NCI-H526 (cell line): ENCODE data around the gene PCDH15.

Experiments used
- DNase-seq, 2 experiments: peaks; one replicate each; lab custom pipeline; 2025; lab: John Stamatoyannopoulos, UW

The PCDH15 gene

DNA sequence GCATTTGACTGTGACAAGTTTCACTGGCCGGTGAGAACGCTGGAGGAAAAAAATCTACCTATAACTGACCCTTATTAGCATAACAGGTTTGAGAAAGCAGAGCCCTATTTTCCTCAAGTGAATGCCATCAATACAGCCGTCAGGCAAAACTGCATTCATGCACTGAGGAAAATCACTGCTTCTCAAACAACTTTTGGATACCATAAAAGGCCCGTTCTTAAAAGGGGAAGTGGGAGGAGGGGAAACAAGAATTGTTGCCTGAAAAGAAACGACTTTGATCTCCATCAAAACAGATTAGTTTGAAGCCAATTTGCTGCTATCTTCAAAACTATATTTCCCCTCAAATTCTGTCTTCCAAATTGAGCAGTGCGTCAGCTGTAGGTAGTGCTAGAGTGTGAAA lies 670.6 kb downstream of the PCDH15 start:
- DNase-seq: no peak

DNA sequence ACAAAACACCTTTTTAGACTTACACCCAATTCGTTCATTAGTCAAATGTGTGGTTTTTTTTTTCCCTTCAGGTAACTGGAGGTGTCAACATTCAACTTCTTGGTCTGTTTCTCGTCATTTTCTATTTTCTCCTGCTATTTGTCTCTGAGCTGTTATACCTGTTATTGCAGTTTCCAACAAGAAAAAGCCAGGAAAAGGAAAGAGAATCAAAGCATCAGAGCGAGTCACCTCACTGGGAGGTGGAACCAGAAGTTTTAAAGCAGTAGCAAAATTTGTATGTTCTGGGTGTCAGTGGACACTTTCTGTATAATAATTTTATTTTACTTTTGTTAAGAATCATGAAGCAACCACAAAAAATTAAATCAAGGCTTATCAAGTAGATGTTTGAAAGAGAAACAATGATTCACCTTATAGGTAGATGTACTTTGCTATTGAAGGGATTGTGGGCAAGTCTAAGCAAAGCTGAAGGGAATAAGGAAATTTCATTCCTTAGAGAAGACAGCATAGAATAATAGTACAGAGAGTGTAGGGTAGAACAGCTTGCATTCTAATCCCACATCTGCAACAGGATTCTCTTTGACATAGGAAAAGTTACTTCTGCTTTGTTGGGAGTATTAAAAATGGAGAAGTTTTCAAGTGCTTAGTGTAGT lies 675.8 kb downstream of the PCDH15 start:
- no peak for DNase-seq

DNA sequence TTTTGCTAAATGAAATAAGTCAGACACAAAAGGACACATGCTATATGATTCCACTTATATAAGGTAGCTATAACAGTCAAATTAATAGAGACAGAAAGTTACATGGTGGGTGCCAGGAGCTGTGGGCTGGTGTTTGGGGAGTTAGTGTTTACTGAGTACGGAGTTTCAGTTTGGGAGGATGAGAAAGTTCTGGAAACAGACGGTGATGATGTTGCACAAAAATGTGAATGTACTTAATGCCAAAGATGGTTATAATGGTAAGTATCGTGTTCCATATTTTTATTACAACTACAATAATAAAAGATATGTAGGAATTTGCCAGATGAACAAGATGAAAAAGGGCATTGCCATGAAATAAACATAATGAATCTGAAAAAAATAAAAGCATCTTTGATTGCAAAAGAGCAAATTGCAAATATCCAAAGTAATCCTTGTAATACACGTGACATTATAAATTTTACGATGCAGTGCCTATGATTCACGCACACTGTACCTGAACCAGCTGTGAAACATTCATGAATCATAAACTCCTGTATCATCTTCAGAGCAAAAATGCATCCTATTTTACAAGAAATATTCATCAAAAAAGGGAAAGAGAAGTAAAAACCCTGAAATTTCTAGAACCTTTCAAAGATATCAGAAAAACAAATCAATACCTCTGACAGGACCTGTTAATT lies 676.7 kb downstream of the PCDH15 start:
- no peak for DNase-seq

DNA sequence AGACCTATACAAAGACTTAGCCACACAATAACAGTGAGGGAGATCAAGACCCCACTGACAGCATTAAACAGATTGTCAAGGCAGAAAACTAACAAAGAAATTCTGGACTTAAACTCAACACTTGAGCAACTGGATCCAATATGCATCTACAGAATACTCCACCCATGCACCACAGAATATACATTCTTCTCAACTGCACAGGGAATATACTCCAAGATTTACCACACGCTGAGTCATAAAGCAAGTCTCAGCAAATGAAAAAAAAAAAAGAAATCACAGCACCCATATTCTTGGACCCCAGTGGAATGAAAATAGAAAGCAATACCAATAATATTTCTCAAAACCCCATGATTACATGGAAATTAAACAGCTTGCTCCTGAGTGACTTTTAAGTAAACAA lies 680.2 kb downstream of the PCDH15 start:
- no peak for DNase-seq

DNA sequence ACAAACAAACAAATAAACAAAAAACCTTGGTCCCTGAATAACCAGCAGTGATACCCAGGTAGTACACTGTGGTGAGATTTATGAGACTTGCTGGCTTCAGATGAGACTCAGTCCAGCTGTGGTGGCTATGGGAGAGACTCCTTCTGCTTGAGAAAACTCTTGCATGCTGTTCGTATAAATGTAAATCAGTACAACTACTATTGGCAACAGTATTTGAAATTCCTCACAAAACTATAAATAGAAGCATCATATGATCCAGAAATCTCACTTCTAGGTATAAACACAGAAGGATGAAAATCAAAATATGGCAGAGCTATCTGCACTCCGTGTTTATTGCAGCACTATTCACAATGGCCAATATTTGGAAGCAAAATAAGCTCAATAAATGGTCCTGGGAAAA lies 692.1 kb downstream of the PCDH15 start:
- DNase-seq: no peak

DNA sequence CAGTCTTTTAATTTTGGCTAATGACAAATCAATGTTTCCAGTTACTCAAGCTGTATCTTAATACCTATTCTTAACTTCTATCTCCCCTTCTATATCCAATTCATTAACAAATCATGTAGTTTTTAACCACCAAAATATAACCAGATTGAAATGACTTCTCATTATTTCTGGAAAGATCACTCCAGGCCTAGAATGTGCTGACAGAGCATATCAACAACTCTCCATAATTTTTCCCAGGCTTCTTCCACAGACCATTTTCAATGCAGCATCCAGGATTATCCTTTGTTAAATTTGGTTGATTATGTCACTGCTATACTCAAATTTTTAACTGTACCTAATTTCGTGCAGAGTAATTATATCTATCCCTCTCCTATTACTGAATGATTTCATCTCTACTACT lies 704.1 kb downstream of the PCDH15 start:
- no peak for DNase-seq

DNA sequence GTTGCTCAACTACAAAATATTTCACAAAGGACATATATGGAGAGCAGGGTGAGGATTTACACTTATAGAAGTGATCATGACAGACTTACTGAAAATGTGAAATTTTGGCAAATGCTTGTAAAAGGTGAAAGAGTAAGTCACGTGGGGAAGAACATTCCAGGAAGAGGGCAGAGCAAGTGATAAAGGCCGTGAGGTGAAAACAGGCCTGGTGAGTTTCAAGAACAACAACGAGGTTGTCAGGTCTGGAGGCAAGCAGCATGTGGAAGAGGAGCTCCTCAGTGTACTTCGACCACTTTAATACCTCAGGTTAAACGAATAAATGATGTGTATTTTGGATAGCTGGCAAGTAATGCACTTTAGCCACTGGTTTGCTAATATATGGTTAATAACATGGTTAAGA lies 706.7 kb downstream of the PCDH15 start:
- DNase-seq: no peak

DNA sequence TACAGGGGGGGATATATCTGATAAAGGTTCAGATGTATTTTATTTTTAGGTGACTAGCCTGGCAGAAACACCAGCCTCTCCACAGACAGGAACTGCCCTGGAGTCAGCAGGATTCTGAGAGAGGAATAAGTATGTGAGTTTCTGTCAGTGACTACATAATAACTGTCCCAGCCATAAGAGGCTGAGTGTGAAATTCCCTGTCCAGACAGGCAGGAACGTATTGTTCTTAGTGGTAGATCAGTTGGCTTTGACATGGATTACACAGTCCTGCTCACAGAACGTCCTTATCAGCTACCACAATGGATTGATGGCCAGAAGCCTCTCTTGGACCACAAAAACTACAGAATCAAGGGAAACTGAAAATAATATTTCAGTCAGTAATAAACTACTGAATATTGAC lies 709.8 kb downstream of the PCDH15 start:
- DNase-seq: no peak

DNA sequence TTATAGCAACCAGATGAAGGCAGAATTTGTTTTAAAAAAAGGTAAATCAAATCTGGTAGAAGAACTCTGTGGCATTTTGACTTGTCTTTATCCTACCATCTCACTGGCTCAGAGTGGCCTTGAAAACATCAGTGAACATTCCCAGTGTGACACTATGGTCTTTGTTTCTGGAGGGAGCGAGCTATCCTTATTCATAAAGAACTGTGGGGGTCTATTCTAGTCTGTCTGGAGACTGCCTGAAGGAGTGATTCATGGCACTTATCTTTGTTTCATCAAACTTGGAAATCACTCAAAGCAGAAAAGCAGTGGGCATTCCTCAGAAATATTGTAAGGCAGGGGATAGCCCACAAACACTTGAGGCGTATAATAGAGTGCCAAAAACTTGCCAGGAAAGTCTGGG lies 719.1 kb downstream of the PCDH15 start:
- no peak for DNase-seq

DNA sequence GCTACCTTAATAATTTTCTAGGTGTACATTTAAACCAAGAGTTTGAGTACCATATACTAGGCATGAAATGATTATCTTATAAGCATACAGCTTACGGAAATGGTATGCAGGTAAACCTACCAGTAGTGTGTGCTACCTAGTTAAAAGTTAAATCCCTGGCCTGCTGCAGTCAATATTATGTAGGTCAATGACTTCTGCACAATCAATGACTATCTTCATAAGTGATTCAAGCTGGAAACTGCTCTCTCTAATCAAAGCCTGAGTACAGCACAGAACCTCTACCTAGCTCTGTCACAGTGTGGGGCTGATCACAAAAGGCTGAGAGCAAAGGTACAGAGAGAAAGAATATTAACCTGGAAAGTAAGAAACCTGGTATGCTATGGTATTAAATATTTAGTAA lies 733.7 kb downstream of the PCDH15 start:
- DNase-seq: no peak

DNA sequence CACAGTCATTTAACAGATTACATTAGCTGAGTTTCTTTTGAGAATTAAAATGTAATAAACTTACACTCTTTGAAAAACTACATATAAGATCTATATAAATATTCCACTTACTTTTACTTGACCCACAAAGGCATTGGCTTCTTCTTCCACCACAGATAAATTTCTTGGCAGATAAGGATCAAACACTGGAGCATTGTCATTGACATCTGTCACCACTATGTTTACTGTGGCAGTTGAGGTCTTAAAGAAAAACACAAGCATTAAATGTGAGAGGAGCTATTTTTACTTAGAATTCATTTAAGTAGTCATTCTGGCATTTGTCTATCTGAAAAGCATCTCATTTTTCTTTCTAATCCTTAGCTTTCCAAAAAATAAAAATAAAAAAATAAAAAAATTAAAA lies 734.4 kb downstream of the PCDH15 start:
- DNase-seq: no peak

DNA sequence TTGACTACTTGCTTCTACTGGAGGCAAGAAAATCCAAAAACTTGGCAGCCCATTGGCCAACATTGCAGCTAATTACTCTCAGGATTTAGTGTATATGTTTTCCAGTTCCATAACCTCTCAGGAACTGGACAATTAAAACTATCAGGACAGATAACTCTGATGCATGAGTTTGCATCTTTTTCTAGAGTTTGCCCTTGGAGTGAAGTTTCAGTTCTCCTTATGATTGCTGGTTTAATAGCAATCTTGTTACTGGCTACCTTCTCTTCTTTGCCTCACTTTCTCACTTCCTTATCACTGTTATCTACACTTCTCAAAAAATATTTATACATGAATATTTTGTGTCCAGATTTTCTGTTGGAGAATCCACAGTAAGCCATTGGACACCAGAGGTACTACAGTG lies 735.9 kb downstream of the PCDH15 start:
- DNase-seq: no peak

DNA sequence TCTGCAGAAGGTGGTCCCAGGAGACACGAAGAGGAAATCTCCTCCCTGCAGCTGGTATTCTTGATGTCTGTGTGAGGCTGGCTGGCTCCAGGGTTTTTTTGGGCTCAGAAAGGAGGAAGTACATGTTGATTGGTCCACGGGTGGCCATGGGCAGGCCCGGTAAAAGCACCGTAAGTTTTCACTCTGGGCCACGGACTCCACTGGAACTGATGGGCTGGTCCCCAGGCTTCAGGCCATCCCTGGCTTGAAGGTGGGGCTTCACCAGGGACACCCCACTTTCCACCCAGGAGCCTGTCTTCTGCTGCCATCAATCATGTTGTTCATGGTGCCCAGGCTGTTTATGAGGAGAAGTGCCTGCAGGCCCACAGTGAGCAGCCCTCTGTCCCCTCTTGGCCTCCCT lies 736.8 kb downstream of the PCDH15 start:
- no peak for DNase-seq

DNA sequence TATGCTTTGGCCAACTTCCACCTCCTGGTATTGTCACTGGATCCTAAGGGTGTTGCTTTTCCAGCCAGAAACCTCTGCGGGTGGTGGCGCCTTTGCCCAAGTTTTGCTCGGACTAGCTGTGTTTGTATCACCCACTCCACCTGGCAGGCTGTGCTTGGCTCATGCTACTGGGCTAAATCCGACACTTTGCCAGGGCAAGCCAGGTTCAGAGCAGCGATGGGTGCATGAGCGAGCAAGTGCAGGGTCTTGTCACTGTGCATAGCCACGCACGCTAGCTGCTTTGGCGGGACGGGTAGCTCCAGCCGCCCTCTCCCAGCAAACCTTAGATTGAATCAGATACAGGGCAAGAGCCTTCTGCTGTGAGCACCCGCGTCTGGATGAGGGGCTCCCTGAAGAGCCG lies 737.5 kb downstream of the PCDH15 start:
- no peak for DNase-seq

DNA sequence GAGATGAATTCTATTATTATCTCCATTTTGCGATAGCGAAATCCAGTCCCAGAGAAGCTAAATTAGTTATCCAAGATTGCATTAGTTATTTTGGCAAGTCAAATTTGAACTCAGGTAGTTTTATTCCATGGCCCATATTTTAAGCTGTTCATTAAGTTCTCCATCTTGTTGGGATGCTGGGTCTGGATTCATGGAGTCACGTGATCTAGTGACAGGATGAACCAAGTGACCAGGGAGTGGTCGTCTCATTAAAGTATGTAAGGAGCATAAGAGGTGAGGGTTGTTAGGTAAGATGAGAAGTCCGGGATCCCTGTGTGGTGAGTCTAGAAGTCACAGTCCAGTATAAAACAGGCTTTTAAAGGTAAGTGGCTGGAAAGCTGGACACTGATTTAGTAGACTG lies 740.5 kb downstream of the PCDH15 start:
- DNase-seq: no peak

DNA sequence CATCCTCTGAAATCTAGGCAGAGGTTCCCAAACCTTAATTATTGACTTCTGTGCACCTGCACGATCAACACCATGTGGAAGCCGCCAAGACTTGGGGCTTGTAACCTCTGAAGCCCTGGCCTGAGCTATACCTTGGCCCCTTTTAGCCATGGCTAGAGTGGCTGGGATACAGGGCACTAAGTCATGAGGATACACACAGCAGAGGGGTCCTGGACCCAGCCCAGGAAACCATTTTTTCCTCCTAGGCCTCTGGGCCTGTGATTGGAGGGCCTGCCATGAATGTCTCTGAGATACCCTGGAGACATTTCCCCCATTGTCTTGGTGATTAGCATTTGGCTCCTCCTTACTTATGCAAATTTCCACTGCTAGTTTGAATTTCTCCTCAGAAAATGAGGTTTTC lies 743.7 kb downstream of the PCDH15 start:
- no peak for DNase-seq

DNA sequence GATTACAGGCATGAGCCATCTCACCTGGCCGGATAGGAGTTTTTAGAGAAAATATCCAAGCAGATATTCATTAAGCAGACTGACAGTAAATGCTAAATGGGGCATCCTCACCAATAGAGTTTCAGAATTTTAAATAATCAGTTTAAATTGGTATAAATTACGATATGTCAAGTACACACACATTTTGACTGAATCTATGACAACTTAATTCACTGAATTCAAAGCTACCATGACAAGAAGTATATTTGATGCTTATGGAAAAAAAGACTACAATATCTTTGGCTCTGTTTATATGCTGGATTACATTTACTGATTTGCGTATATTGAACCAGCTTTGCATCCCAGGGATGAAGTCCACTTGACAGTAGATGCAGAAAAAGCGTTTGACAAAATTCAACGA lies 774.7 kb downstream of the PCDH15 start:
- no peak for DNase-seq

DNA sequence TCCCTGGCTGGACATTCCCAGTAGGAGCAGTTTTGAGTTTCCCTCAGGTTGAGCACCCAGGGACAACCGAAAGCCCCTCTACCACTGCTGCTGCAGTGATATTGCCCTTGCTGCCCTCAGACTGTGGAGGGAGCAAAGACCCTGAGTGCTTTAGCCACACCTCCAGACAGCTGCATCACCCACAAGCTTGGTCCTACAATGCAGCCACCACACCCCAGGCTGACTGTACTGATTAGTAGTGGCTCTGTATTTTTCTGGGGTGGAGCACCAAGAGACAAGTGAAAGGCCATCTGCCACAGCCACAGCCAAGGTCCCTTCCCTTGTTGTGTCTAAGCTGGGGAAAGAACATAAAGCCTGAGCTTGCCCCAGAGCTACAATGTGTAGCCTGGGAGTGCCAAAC lies 789.9 kb downstream of the PCDH15 start:
- DNase-seq: no peak

DNA sequence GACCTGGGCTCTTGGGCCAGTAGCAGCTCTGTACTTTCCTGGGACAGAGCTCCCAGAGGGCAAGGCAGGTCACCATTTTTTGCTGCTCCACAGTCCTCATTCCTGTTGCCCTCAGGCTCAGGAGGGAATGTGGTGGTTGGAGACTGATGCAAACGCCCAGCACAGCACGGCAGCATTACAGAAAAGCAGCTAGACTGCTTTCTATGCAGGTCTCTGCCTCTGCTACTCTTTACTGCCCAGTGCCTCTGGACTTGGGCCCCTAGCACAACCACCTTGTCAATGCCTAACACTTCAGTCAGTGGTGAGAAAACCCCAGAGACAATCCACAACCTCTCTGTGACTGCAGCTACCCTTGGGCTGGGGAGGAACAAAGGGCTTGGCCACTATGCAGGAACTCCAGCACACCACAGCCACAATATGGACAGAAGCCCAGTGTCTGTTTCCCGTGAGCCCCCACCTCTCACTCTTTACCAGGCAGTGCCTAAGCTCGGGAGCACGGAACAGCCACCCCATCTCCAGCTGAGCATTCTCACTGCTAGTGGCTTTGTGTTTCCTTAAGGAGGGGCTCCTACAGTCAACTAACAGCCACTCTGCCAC lies 790.6 kb downstream of the PCDH15 start:
- no peak for DNase-seq

DNA sequence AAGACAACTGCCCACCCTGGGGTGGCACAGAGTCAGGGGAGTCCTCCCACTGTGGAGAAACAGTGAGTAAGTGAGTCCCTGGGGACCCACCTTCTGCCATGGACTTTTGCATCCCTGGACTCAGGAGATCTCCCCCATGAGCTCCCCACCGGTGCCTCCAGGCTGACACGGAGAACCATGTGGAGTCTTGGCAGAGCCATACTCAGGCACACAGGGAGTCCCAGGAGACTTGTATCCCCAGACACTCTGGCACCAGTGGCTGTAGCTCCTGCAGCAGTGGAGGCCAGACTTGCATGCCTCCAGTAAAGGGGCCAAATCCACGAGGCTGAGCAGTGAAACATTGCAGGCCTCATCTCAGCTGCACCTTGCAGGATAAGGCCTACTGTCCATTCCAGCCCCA lies 791.4 kb downstream of the PCDH15 start:
- DNase-seq: peak in 1 of 2 experiments; percentile 1

DNA sequence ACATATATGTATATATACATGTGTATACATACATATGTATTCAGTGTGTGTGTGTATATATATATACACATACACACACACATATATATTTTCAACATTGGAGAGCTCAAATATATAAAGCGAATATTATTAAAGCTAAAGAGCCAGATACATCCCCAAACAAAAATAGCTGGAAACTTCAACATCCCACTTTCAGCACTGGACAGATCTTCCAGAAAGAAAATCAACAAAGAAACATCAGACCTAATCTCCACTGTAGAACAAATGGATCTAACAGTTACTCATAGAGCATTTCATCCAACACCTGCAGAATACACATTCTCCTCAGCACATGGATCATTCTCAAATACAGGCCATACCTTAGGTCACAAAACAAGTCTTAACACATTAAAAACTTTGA lies 799.0 kb downstream of the PCDH15 start:
- DNase-seq: no peak

DNA sequence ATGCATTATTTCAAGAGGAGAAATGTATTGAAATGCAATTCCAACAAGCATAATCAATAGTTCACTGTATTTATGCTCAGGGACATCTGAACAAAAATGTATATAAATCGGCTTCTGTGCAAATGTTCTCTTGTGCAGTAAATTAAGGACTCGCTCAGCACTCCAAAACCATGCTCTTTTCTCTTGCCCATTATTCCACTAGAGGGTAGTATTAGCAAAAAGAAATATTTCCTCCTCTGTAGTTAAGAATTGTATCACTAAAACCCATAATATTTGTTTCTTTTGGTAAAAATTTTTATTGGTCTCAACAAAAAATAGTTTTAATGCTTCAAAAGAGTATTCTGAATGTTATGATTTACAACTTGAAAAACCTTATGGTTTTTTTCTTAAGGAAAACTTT lies 803.1 kb downstream of the PCDH15 start:
- no peak for DNase-seq

DNA sequence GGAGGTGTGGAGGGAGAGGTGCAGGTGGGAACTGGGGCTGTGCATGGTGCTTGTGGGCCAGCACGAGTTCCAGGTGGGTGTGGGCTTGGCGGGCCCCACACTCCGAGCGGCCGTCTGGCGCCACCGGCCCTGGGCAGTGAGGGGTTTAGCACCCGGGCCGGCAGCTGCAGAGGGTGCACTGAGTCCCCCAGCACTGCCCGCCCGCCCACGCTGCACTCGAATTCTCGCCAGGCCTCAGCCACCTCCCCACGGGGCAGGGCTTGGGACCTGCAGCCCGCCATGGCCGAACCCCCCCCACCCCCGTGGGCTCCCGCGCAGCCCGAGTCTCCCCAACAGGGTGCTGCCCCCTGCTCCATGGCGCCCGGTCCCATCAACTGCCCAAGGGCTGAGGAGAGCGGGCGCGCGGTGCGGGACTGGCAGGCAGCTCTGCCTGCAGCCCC lies 810.2 kb downstream of the PCDH15 start:
- DNase-seq: no peak

DNA sequence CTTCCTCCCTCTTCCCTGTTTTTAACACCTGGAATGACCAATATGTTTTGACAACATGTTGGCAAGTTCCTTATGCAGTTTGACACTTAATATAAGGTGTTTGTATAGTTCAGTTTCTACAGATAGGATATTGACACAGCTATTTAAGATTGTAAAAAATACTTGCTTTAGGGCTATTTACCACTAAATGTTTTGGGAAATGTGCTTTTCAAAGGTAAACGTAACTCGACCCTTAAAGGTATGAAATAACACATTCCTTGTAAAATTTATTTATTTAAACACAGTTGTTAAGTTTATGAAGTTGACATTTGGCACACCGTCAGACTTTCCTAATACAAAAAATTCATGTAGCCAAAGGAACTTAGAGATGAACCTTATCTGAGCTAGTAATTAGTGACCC lies 817.6 kb downstream of the PCDH15 start:
- no peak for DNase-seq
